ENCODE measurements around the gene ITSN2.
"Not testable (repeated sequence)": the region's sequence is repeated elsewhere in the genome, so short reads cannot be mapped to it uniquely, and the experiment has no call there.

DNA sequence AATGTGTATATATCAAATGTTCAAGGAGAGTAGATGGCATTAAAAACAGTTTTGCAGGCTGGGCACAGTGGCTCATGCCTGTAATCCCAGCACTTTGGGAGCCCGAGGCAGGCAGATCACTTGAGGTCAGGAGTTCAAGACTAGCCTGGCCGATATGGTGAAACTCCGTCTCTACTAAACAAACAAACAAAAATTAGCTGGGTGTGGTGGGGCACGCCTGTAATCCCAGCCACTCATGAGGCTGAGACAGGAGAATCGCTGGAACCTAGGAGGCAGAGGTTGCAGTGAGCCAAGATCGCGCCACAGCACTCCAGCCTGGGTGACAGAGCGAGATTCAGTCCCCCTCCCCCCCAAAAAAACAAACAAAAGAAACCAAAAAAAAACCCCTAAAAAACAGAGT, 48.4 kb upstream of the ITSN2 start:
- not testable (repeated sequence) for TF ChIP-seq POLR2A (IDR thresholded peaks at IDR 0.05)
- TF ChIP-seq, protein P1, sequence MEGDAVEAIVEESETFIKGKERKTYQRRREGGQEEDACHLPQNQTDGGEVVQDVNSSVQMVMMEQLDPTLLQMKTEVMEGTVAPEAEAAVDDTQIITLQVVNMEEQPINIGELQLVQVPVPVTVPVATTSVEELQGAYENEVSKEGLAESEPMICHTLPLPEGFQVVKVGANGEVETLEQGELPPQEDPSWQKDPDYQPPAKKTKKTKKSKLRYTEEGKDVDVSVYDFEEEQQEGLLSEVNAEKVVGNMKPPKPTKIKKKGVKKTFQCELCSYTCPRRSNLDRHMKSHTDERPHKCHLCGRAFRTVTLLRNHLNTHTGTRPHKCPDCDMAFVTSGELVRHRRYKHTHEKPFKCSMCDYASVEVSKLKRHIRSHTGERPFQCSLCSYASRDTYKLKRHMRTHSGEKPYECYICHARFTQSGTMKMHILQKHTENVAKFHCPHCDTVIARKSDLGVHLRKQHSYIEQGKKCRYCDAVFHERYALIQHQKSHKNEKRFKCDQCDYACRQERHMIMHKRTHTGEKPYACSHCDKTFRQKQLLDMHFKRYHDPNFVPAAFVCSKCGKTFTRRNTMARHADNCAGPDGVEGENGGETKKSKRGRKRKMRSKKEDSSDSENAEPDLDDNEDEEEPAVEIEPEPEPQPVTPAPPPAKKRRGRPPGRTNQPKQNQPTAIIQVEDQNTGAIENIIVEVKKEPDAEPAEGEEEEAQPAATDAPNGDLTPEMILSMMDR (IDR thresholded peaks at IDR 0.05) = not testable (repeated sequence)
